Stimulated activated CD4-positive, alpha-beta T cell treated with anti-CD3 and anti-CD28 coated beads, Interleukin-1b, Interleukin-23, amount 100 ng/mL, for 24 hours (primary cell): Measurements from ENCODE around the gene PAPOLG.
A peak's percentile ranks its signal among the peaks of the same experiment; 100 is the strongest.
"Not testable (repeated sequence)": the region's sequence is repeated elsewhere in the genome, so short reads cannot be mapped to it uniquely, and the experiment has no call there.

ENCODE experiments used
- DNase-seq, 4 experiments: peaks; one replicate each; pipeline ENCODE4 v3.0.0-alpha.2; 2020; ENCODE audit warnings: low read depth in 4 of 4, low spot score in 1 of 4

The PAPOLG gene

GRCh38 chr2:60771508-60771907 is 15.4 kb downstream of the PAPOLG start:
- DNase-seq: no peak

GRCh38 chr2:60775048-60775639 is 19.1 kb downstream of the PAPOLG start:
- DNase-seq: no peak

DNA sequence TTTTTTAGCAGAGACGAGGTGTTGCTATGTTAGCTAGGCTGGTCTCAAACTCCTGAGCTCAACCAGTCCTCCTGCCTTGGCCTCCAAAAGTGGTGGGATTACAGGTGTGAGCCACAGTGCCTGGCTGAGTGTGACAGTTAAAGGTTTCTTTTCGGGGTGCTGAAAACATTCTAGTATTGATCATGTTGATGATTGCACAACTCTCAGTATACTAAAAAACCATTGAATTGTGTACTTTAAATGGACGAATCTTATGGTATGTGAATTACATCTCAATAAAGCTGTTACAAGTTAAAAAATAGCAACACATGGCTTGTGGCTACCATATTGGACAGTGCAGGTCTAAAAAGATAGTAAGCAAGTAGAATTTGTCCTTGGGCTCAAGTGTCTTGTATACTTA is 22.3 kb downstream of the PAPOLG start:
- DNase-seq: no peak

DNA sequence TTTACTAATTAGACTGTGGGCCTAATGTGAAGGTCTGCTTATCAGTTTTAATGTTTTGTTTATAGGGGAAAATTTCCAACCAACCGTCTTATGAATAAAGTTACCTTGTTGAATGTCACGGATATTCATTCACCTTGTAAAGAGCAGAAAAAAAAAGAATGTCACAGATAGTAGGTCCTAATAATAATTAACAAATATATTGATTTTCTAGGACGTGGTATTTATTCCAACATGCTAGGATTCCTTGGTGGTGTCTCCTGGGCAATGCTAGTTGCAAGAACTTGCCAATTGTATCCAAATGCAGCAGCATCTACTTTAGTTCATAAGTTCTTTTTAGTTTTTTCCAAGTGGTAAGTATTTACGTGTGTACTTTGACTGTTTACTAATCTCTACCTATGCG is 23.4 kb downstream of the PAPOLG start:
- no peak for DNase-seq

- DNase-seq: no peak
These were observed 24.7 kb downstream of the PAPOLG start for GRCh38 chr2:60780721-60781120.

DNA sequence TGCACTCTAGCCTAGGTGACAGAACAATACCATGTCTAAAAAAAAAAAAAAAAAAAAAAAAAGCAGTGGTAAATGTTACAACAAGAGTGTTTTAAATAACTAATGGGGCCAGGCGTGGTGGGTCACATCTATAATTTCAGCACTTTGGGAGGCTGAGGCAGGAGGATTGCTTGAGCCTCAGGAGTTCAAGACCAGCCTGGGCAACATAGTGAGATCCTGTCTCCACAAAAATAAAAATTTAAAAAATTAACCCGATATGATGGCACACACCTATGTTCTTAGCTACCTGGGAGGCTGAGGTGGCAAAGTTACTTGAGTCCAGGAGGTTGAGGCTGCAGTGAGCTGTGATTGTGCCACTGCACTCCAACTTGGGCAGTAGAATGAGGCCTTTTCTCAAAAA is 37.1 kb downstream of the PAPOLG start:
- no peak for DNase-seq

DNA sequence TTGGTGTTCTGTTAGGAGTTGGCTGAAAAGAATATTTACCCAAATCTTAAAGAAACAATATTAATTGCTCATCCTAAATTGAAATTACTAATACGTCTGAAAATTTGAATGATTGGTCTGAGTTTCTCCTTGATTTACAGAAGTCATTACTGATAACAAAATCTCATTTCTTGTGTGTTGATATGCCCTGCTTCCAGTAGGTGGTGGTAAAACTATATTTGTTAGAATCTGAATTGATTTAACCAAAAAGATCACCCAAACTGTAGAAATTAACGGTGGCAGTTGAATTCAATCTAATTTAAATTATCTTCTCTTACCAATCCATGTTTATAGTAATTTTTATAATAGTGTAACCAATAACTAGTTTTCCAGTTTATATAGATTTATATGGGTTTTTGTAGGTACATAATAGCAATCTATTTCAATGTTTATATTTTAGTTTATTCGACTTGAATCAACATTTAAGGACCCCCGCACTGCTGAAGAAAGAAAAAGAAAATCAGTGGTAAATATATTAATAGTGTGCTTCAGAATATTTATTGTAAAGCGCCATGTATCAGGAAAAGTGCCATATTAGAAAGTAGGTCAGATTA is 38.3 kb downstream of the PAPOLG start:
- DNase-seq: no peak

GRCh38 chr2:60796573-60797509 is 40.8 kb downstream of the PAPOLG start:
- no peak for DNase-seq

- no peak for DNase-seq
These were observed 48.4 kb downstream of the PAPOLG start for GRCh38 chr2:60804473-60804872.

DNA sequence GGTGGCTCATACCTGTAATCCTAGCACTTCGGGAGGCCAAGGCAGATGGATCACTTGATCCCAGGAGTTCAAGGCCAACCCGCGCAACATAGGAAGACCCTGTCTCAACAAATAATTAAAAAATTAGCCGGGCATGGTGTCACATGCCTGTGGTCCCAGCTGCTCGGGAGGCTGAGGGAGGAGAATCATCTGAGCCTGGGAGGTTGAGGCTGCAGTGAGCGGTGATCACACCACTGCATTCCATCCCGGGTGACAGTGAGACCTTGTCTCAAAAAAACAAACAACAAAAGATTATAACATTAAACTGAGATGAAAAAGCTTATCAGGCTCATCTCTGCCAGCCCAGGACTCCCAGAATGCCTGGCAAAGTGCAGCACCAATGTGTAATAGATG is 50.5 kb downstream of the PAPOLG start:
- DNase-seq: no peak

DNA sequence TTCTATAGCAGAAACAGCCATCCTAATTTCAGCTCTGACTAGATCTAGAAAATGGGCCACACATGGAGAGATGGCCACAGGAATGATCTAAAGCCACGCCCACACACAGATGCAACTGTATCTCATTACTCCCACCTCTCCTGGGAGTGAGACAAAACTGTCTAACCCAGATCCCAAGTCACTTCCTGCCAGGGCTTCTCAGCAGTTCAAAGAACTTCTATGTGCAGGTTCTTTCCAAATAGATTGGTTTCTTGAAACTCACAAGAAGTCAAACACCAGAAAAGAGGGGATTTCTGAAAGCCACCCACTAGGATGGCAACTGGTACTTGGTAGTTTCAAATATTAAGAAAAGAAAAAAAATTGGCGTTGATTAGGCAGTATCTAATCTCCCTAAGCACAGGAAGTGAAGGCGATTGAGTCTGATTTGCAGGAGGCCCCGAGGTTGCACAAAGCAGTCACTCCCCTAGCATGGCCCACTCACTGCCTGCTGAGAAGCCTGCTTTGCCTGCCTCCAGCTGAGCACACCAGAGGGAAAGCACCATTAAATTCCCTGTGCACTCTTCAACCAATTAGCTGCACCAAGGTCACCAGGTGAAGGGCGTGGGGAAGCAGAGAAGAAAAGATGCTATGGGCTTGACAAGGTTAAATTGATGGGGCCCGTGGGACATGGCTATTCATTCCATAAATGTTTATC is 51.1 kb downstream of the PAPOLG start:
- peak in 3 of 4 experiments; percentile 31 to 57 (median 51) for DNase-seq

DNA sequence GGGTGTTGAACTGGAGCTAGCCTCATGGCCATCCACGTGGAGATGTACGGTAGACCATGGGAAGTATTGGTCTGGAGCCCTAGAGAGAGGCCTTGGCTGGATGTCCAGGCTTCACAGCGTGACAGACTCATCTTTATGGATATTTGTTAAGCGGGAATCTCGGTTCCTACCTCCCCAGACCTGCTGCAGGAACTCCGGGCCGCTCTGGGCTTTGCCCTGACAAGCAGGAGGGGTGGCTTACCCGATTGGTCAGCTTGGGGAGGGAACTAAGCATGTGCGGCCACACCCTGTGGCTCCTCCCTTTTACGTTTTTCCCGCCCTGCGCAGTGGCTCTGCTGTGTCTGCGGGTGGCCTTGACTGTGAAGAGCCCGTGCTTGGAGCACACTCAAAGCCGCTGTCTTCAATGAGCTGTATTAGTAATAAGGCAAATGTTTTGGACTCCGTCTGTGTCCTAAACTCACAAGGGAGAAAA is 52.3 kb downstream of the PAPOLG start:
- no peak for DNase-seq

GRCh38 chr2:60811491-60812375 is 55.7 kb downstream of the PAPOLG start:
- DNase-seq: no peak

DNA sequence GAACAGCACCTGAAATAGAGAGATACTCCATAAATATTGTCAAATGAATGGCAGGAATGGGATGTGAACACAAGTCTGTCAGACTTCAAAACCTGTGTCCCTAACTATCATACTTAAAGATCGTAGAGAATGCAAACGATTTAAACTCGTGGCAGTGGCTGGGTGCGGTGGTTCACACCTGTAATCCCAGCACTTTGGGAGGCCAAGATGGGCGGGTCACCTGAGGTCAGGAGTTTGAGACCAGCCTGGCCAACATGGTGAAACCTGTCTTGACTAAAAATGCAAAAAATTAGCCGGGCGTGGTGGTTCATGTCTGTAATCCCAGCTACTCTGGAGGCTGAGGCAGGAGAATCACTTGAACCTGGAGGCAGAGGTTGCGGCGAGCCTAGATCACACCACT is 61.1 kb downstream of the PAPOLG start:
- DNase-seq: not testable (repeated sequence)

- DNase-seq: peak in 2 of 4 experiments; percentile 31 to 58
These were observed 62.2 kb downstream of the PAPOLG start for GRCh38 chr2:60818272-60818671.

- DNase-seq: peak; percentile 46 to 78 (median 60)
These were observed 63.2 kb downstream of the PAPOLG start for GRCh38 chr2:60819155-60819862.

DNA sequence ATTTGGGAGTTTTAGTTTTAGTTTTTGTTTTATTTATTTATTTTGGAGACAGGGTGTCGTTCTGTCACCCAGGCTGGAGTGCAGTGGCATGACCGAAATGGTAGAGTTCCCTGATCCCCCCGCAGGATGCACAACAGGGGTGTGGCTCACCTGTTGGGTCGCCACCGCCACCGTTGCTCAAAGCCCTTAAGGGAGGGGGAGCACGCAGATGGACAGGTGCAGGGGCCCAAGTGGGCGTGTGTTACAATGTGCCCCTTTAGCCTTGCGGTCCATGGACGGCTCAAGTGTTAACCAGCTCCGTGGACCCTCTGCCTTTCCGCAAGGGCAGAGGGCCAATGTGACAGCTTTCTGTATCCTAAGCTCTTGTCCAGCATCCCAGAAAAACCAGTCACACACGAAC is 63.9 kb downstream of the PAPOLG start:
- no peak for DNase-seq

DNA sequence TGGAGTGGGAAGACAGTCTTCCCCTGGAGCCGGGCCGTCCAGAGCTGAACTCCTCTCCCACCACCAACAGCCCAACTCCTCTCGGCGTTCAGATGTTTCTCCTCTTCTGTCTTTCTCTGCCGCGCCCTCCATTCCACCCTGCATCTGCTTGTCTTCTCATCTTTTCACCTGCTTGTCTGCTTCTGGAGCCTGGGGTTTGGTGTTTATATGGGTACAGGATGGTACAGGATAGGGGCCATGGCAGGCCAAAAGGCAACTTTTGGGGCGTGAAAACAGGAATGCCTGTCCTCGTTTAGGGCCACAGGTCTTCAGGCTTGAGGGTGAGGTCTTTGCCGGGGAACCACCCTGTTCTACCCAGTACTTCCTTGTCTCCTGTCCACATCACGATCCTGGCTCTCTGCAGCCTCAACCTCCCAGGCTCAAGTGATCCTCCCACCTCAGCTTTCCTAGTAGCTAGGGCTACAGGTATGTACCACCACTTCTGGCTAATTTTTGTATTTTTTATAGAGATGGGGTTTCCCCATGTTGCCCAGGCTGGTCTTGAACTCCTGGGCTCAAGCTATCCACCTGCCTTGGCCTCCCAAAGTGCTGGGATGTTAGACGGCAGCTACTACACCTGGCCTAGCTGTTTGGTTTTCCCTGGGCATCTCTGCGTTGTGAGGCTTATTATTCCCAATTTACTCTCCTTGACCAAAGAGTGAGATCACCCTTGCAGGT is 64.5 kb downstream of the PAPOLG start:
- no peak for DNase-seq

GRCh38 chr2:60821133-60821469 is 65.0 kb downstream of the PAPOLG start:
- no peak for DNase-seq
